HFFc6 (cell line): Measurements from ENCODE around the gene CUL2. TPM values are rescaled to one million over a fixed set of nuclear protein-coding genes. Genes with fewer than 3 reads are reported as not detected.

Source experiments
- DNase-seq: peaks from one replicate; pipeline ENCODE4 v3.0.0-alpha.2; 2018
- H3K27ac Mint-ChIP-seq: 2 replicates; pipeline ENCODE4 v1.8.0; 2020; ENCODE audit warnings: mild to moderate bottlenecking, mixed read lengths
- H3K27me3 Mint-ChIP-seq: 2 replicates; pipeline ENCODE4 v1.8.0; 2021; ENCODE audit warnings: mild to moderate bottlenecking, moderate library complexity, mixed read lengths; ENCODE audit not compliant: insufficient read depth
- H3K36me3 Mint-ChIP-seq: 2 replicates; pipeline ENCODE4 v1.8.0; 2021; ENCODE audit warnings: low read depth, mixed read lengths
- H3K4me1 Mint-ChIP-seq: 2 replicates; pipeline ENCODE4 v1.8.0; 2020; ENCODE audit warnings: low read depth, mixed read lengths
- H3K4me3 Mint-ChIP-seq: 2 replicates; pipeline ENCODE4 v1.8.0; 2020; ENCODE audit warnings: mild to moderate bottlenecking, moderate library complexity, mixed read lengths
- H3K9me3 Mint-ChIP-seq: 2 replicates; pipeline ENCODE4 v1.8.0; 2020; ENCODE audit warnings: mild to moderate bottlenecking, mixed read lengths
- CTCF ChIP-seq: fragments of 200-600 bp; sonication (generic); IDR thresholded peaks from 2 replicates; pipeline ENCODE4 v1.5.0; 2021; ENCODE audit warnings: antibody characterized with exemption, mild to moderate bottlenecking
- total RNA-seq, 6 experiments: library from RNA; stranded (reverse); fragmentation: NEBNext Ultra II Directional; extraction: Animal tissue kit (Norgen Biotek cat#: 25700); gene quantifications; 2 replicates in 1 of 6; 3 replicates in 5 of 6; pipeline ENCODE4 v1.2.3, GENCODE V29; 2021

The CUL2 gene
- total RNA-seq, 6 experiments from 2014 or later = 42.5 to 55.7 (median 51.3) TPM

GRCh38 chr10:35037104-35037503, 53.0 kb downstream of the CUL2 start:
- H3K4me3 Mint-ChIP-seq = no peak overlapping the region
- 0 out of 2 replicates have a peak, but pooled peaks cover 3% of the 10 kb centered on the region for H3K27me3 Mint-ChIP-seq
- H3K4me1 Mint-ChIP-seq = peaks cover 20% of the 10 kb centered on the region
- no peak for DNase-seq
- peak; percentile 26; the same call in 1 of the 2 replicates for TF ChIP-seq CTCF
- no peak overlapping the region for H3K27ac Mint-ChIP-seq
- H3K36me3 Mint-ChIP-seq = peaks cover 23% of the 10 kb centered on the region
- H3K9me3 Mint-ChIP-seq = no peaks in the 10 kb centered on the region

GRCh38 chr10:35035606-35036005, 54.5 kb downstream of the CUL2 start:
- H3K9me3 Mint-ChIP-seq = no peaks in the 10 kb centered on the region
- TF ChIP-seq CTCF = no peak
- 0 out of 2 replicates have a peak, but pooled peaks cover 3% of the 10 kb centered on the region for H3K27me3 Mint-ChIP-seq

GRCh38 chr10:35027567-35027966, 62.6 kb downstream of the CUL2 start:
- Mint-ChIP-seq H3K9me3 (no peaks in the 10 kb centered on the region), H3K27ac (no peak overlapping the region), H3K4me1 (peaks cover 12% of the 10 kb centered on the region), H3K36me3 (peaks cover 5% of the 10 kb centered on the region; the same call in 1 of the 2 replicates), H3K4me3 (no peak overlapping the region), H3K27me3 (no peaks in the 10 kb centered on the region)
- TF ChIP-seq CTCF = peak; percentile 80
- no peak for DNase-seq

More at GRCh38 chr10:35035606-35036005, 54.5 kb downstream of the CUL2 start:
- Mint-ChIP-seq H3K27ac (no peak overlapping the region), H3K4me1 (peaks cover 5% of the 10 kb centered on the region), H3K4me3 (no peak overlapping the region), H3K36me3 (peaks cover 20% of the 10 kb centered on the region)
- DNase-seq = no peak

GRCh38 chr10:35025916-35026315, 64.2 kb downstream of the CUL2 start:
- TF ChIP-seq CTCF = no peak
- no peaks in the 10 kb centered on the region for H3K9me3 Mint-ChIP-seq
- H3K4me1 Mint-ChIP-seq = peaks cover 12% of the 10 kb centered on the region
- peaks cover 11% of the 10 kb centered on the region; the same call in 1 of the 2 replicates for H3K36me3 Mint-ChIP-seq
- peak overlapping the region; percentile 37 for H3K27ac Mint-ChIP-seq
- H3K4me3 Mint-ChIP-seq = no peak overlapping the region
- DNase-seq = peak; percentile 68
- H3K27me3 Mint-ChIP-seq = no peaks in the 10 kb centered on the region

GRCh38 chr10:35020481-35020880, 69.7 kb downstream of the CUL2 start:
- Mint-ChIP-seq H3K27ac (no peak overlapping the region), H3K4me1 (peaks cover 15% of the 10 kb centered on the region), H3K4me3 (no peak overlapping the region), H3K36me3 (0 out of 2 replicates have a peak, but pooled peaks cover 6% of the 10 kb centered on the region), H3K9me3 (no peaks in the 10 kb centered on the region), H3K27me3 (no peaks in the 10 kb centered on the region)
- TF ChIP-seq CTCF = no peak
- DNase-seq = no peak
